ENCODE results near the gene EHF. TPM values are rescaled to one million over a fixed set of nuclear protein-coding genes. Genes with fewer than 3 reads are reported as not detected.

The EHF gene
- polyA plus RNA-seq, 1 donor = not detected

DNA sequence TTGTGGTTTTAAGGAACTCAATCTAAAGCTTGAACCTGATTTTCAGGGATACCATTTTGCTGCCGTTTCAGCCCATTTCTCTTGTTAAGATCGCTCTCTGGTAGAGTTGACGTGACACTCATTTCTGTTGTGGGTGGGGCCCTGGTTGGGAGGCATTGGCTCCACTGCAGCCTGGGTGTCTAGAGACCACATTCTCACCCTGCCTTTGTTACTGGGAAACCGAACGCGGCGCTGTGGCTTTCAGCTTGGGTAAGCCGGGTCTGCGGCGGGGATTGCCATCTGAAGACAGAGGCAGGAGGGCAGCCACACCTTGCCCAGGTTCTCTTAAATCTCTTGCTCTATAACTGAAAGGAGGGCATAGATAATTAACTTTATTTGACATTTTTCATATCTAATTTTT, 3.2 kb downstream of the EHF start:
- DNase-seq (ENCODE audit: low read depth) = no peak

DNA sequence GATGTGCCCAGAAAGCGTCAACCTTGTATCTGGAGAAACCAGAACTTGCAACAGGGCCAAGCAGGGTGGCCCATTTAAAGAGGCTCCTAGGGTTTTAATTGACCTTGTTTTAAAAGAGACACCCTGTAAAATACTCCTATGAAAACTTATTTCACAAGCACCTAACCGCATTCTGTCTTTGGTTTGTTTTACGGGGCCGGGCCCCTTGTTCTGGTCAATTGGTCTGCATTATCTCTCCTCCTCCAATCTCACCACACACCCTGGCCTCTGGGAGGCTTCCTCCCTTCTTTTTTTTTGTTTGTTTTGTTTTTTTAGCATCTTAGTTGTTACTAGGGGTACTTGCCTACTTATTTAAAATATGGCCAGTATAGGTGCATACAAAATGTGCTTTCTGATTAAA, 4.7 kb downstream of the EHF start:
- DNase-seq (ENCODE audit: low read depth) = no peak

DNA sequence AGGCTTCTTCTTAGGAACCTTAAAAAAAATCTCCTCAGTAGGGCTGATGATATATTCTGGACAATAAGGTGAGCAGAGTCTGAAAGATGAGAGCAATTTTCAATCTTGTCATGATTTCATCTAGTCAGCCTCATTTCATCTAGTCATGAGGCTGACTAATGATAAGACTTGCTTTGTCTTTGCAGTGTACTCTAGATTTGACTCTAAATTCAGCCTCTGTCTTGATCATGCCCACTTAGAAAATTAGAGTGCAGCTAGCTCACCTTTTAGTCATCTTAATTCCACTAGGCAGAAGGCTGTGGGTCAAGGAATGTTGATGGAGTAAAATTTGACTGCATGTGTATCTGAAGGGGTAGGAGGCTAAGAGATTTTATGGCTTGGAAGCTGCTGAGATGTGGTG, 5.5 kb downstream of the EHF start:
- DNase-seq (ENCODE audit: low read depth) = no peak

- DNase-seq (ENCODE audit: low read depth) = no peak
Observed at GRCh38 chr11:34627197-34627596, 6.3 kb downstream of the EHF start.

DNA sequence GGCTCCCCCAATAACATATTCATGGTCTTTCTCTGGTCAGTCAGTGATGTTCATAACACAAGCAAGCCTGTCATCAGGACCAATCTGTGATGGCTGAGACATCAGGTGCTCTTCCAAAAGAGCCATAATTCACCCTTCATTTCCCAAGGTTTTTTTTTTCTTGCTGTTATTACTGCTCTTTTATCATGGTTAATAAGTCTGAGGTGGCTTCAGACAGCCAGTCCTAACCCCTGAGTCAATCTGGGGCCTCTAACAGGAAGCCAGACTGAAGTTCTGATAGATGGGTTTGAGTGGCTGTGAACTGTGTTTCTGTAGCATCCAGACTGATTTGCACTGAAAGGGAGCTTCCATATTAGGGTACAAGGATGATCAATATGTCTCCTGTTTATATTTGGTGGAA, 8.8 kb downstream of the EHF start:
- DNase-seq (ENCODE audit: low read depth) = no peak

DNA sequence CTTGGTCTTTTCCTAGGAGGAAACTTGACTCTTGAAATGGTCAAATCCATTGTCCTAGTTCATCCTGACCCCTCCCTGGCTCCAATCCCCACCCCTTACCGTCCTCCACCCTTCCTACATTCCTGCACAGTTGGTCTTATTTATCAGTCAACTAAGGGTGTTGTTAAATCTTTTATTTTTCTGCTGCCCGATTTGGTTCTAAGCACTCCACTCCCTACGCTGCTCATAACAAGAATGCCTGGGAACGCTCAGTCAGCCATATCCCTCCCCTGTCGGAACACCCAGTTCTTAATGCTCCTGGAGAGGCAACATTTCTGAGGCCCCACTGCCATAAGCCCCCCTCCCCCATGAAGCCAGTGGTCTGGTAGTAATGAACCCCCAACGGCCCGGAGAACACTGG, 9.7 kb downstream of the EHF start:
- no peak for DNase-seq (ENCODE audit: low read depth)

- DNase-seq (ENCODE audit: low read depth) = no peak
Observed at GRCh38 chr11:34631297-34631696, 10.4 kb downstream of the EHF start.

- DNase-seq (ENCODE audit: low read depth) = no peak
Observed at GRCh38 chr11:34631737-34632104, 10.8 kb downstream of the EHF start.

DNA sequence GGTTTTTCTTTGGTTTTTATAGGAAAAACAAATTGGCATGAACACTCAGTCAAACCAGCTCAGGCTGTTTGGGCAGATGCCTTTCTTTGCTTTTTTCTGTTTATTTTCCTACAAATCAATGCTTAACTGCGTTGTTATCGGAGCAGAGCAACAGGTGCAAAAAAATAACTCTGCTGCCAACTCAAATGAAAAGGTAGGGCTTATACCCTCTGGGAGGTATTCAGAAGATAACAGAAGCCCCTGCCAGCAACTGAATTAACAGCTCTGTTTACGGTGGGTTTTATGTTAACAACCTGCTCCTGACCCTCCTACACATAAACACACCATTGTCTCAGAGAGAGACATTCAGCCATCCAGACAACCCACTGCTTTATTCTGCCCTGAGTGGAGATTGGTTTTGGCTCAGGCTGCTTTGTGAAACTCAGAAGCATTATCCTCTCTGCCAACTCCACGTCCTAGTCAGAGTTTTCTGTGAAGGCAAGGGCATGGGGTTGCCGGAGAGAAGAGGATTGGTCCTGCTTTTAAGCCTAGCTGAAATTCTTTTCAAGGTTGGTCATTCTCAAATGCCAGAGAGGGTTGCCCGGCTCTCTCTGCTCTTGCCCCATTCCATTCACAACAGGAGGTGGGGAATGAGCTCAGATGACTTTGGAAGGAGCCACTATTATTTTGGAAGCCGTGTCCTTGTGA, 11.4 kb downstream of the EHF start:
- no peak for DNase-seq (ENCODE audit: low read depth)

GRCh38 chr11:34633640-34633989, 12.7 kb downstream of the EHF start:
- no peak for DNase-seq (ENCODE audit: low read depth)

DNA sequence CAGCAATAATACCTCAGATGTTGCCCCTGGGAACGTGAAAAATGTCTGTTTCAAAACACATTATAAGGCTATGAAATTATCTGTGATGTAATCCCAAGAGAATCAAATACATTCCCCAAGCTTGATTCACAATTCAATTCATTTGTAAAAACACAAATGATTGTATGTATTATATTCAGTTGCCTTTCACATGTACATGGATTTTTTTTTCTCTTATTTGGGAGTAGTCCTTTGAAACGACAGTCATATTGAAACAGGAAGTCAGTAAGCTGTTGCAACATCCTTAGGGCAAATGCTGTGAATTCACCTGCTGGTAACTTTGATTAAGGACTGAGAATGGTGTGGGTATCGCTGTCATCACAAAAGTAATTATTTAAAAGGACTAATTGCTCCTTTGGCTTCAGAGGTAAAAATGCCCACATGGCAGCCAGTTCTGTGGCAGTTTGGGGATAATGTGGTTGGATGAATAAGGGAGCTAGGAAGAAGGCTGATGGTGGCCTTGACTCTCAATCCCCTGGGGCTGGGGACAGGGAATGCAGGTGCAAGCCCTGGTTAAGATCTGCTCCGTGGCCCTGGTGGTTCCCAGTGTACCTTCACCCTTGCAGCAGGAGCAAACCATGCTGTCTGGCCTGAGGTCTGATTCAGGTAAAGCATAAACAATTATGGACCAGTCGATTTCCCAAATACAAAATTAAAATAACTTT, 13.2 kb downstream of the EHF start:
- DNase-seq (ENCODE audit: low read depth) = peak; percentile 16

DNA sequence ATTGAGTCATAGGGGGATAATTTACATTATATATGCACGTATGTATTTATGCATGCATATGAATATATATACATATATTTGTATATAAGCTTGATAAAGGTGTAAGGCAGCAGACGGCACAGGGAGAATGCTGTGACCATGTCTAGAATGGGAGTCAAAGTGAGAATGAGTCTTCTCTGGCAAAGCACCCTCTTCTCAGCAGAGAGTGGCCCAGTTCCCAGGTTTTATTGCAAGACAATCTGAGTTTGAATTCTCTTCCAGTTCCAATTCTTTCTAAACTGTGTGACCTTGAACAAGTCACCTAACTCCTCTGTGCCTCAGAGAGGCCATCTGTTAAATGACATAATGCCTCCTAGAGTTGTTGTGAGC, 13.8 kb downstream of the EHF start:
- DNase-seq (ENCODE audit: low read depth) = no peak

- no peak for DNase-seq (ENCODE audit: low read depth)
Observed at GRCh38 chr11:34636127-34636526, 15.2 kb downstream of the EHF start.

DNA sequence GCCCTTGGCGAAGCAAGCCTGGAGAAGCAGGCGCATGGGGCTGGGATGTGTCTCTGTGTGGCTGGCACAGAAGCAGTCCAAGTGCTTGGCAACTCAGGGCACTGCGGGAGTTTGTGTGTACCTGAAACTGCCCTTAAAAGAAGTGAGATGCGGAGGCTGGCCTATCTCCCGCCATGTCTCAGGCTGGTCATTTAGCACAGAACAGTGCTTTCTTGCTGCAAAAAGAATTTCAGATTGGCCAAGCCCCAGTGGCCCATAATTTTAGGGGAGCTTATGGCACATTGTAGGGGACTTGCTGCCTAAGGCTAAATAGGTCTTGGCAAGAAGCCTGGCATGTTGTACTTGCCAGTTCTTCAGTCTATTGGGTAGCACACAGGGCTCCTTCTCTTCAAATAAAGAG, 16.4 kb downstream of the EHF start:
- no peak for DNase-seq (ENCODE audit: low read depth)

DNA sequence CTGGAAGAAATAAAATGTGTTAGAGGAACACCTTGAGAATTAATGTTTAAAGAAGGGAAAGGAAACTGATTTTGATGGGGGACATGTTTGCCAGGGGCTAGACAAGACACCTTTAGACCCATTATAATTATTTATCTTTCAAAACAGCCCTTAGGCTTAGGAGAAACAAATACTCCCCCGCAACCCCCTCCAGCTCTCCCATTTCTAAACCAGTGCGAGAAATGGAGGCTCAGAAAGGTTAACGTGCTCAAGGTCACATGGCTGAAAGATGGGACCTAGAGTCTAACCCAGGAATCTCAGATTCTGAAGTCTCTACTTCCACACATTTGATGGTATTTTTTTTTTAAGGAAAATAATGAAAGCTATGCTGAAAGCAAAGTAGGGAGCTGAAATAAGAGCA, 18.0 kb downstream of the EHF start:
- DNase-seq (ENCODE audit: low read depth) = no peak

- no peak for DNase-seq (ENCODE audit: low read depth)
Observed at GRCh38 chr11:34639545-34639944, 18.7 kb downstream of the EHF start.

DNA sequence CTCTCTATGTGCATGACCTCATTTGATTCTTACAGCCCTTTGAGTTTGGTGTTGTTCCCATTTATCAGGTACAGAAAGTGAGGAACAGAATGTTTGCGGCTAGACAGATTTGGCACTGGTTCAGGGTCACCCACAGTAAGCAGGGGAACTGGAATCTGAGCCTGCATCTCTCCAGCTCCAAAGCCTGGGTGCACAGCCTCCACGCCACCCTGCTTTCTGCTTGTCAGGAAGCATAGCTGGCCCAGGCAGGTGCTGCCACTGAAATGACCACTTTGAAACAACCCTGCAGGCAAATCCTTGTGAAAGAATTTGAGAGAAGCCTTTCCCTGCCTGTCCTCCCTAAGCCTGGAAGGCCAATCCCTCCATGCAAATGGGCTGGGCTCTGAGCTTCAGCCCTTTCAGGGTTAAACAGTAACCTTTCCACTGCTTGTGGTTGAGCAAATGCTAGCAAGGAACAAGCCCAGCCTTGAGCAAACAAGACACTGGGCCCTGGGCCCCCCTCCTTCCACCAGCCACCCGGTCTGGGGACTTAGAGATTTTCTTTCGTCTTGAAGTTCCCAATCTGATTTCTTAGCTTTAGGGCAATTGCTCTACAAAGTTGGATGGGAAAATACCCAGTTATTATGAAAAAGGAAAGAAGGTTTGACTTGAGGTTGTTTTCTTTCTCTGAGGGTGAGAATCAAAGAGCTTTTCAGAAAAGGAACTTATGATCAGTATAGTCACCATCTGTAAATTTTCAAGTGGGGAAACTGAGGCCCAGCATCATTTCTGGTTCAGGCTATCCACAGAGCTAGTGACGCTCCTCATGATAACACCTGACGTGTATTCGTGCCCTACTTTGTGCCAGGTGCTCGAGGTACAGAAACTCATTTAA, 19.4 kb downstream of the EHF start:
- no peak for DNase-seq (ENCODE audit: low read depth)

- no peak for DNase-seq (ENCODE audit: low read depth)
Observed at GRCh38 chr11:34640924-34641275, 20.0 kb downstream of the EHF start.

- no peak for DNase-seq (ENCODE audit: low read depth)
Observed at GRCh38 chr11:34641456-34641855, 20.6 kb downstream of the EHF start.

DNA sequence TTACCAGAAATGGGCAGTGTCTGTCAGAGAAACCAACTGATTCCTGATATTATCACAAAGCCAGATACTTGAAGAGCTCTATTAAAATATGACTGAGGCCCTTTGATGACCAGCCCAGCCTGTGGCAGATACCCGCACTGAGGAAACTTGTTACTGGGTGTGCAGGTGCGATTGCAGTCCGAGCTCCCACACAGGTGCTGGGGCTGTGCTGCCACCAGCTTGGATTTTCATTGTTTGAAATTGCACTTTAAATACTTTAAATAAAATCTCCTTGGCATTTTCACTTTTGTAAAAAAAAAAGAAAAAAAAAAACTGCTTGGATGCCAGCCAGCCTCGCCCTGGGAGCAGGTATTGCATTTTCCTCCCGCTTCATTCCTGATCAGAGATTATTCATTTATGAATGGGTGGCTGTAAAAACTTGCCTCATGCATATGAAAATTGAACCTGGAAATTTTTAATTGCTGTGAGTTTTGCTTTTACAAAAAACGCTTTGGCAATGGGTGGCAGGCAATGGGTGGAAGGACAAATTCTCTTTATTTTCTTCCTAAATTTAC, 21.2 kb downstream of the EHF start:
- no peak for DNase-seq (ENCODE audit: low read depth)

GRCh38 chr11:34642873-34643272, 22.0 kb downstream of the EHF start:
- no peak for DNase-seq (ENCODE audit: low read depth)

GRCh38 chr11:34643311-34643710, 22.4 kb downstream of the EHF start:
- no peak for DNase-seq (ENCODE audit: low read depth)

- no peak for DNase-seq (ENCODE audit: low read depth)
Observed at GRCh38 chr11:34643846-34644245, 23.0 kb downstream of the EHF start.

Measured in forelimb muscle (tissue), 1 donor.